NCI-H1417 treated with DMSO at 0.1 percent for 48 hours (cell line): ENCODE measurements around the gene RASSF1.

Experiments
- DNase-seq: peaks from one replicate; lab custom pipeline; 2025; lab: John Stamatoyannopoulos, UW

RASSF1 gene, protein sequence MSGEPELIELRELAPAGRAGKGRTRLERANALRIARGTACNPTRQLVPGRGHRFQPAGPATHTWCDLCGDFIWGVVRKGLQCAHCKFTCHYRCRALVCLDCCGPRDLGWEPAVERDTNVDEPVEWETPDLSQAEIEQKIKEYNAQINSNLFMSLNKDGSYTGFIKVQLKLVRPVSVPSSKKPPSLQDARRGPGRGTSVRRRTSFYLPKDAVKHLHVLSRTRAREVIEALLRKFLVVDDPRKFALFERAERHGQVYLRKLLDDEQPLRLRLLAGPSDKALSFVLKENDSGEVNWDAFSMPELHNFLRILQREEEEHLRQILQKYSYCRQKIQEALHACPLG

DNA sequence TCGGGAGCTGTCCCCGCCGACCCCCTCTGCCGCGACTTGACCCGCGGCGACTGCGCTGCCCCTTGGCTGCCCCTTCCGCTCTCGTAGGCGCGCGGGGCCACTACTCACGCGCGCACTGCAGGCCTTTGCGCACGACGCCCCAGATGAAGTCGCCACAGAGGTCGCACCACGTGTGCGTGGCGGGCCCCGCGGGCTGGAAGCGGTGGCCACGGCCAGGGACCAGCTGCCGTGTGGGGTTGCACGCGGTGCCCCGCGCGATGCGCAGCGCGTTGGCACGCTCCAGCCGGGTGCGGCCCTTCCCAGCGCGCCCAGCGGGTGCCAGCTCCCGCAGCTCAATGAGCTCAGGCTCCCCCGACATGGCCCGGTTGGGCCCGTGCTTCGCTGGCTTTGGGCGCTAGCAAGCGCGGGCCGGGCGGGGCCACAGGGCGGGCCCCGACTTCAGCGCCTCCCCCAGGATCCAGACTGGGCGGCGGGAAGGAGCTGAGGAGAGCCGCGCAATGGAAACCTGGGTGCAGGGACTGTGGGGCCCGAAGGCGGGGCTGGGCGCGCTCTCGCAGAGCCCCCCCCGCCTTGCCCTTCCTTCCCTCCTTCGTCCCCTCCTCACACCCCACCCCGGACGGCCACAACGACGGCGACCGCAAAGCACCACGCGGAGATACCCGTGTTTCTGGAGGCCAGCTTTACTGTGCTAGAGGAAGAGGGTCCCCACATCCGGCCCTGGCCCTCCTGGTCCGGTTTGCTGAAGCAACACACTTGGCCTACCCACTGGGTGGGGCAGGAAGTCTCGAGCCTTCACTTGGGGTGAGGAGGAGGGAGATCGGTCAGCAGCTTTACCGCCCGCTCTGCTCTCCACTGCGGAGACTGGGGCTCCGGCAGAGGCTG, at the start of gene RASSF1:
Gene RASSF1, minus strand, starts transcription at position 389 of the 882 bp plus-strand sequence. Its CDS starts 31 bp downstream, at position 358.
- no peak for DNase-seq

DNA sequence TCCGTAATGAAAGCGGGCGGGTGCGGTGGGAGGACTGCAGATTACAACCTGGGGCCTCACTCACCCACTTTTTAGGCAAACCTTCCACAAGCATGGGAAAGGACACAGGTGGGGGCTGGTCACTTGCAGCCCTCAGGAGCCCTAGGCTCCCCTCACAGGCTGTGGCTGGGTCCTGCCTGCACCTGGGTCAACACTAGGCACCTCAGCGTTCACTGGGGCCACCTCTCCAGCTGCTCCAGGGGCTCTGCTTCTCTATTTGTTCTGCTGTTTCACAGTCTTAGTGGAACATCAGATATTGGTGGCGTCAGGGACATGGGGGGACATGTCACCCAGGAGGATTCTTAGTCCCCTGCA, 48.8 kb upstream of the RASSF1 start:
- DNase-seq: no peak

DNA sequence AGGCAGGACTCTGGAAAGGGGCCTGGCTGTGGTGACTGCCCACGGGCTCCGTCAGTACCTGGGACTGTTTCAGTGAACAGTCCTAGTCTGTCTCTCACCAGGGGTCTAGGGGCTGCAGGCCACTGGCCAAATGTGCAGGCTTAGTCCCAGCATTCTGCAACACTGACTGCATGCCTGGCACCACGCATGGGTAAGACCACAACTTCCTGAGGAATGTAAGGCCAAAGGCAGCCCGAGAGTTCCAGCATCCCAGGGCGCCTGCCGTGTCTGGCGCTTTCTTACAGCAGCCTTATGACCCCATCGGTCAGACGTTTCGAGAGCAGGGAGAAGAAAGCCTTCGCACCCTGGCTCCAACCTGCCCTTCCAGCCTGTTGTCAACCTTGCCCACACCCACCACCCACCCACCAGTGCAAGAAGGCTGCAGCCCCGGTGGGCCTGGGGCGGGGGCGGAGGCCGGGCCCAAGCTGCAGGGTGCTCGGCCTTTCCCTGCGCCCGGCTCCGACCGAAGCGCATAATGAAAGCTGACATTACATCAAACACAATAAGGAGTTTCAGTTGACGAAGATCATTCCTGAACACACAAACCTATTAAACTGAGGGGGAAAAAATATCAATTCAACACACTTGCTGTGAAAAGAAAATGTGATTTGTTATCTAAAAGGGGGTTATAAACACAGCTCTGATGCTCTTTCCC, 48.2 kb upstream of the RASSF1 start:
- no peak for DNase-seq

DNA sequence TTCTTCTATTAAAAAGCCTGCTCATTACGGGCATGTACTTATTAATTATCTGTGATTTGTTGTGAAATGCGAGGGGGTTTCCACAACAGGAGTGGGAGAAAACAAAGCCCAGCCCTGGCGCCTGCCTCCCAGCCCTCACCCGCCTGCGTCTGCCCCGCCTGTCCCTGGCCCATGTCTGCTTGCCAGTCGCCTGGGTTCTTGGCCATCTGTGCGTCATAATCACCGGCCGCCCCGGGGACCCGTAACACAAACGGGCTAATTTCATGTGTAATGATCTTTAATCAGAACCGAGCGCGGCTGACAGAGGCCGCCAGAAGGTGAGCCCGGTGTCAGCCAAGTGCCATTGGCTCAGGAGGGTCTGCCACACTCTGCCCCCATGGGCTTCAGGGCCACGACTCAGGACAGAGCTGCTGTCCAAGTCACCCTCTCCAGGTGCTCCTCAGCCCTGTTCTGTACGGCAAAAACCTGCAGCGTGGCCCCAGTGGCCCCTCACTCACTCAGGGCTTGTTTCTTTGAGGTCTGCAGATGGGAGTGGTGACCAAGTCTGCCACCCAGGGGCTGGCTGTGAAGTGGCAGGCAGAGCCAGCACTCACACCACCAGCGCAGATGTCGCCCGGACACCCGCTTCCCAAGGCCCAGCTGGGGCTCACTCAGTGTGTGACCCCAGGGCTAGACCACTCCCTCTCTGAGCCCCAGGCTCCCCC, 47.5 kb upstream of the RASSF1 start:
- DNase-seq: no peak

DNA sequence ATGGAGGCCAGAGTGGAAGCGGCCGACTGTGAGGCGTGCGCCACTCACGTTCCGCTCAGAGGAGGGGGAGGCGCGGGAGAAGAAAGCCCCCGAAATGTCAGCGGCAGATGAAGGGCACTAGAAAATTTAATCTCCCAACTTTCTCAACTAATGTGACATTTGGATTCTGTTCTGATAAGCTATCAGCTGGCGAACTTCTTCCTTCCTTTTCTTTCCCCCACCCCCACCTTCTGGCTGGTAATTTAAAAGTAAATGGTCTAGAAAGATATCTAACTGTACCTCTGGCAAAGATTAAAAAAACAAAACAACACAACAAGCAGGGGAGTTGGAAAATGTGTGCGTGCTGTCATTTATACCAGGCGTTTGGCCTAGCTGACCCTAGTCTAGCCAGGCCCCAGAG, 45.1 kb upstream of the RASSF1 start:
- no peak for DNase-seq

DNA sequence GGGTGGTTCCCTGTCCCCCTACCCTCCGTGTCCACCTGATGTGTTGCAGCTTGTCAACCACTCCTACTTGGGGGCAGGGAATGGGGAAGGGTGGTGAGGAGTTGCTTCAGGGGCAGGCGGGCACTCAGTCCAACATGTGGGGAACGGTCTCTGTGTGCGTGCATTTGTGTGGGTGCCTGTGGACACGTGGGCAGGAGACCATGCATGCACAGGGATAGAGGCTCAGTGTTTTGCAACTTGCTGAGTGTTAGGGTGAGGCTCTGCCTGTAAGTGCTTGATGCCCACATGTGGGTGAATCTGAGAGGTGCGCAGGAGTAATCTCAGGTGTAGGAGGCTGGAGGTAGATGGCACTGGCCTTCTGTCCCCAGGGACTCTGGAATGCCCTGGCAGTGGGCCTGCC, 43.1 kb upstream of the RASSF1 start:
- no peak for DNase-seq

DNA sequence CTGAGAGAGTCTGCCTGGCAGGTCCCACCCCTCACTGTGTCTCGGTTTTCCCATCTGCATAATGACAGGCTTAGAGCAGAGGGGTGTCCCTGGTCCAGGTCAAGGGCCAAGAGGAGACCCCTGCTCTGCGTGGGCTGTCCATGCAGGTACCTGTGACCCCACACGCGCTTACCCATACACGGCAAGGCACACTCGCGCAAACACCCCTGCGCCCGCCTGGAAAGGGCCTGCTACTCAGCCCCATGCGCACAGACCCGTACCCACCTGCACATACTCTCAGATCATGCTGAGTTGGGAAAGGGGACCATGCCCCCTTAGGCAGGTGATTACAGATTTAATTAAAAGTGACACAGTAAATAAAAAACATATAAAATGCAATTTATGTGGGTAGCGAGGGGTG, 42.1 kb upstream of the RASSF1 start:
- no peak for DNase-seq

DNA sequence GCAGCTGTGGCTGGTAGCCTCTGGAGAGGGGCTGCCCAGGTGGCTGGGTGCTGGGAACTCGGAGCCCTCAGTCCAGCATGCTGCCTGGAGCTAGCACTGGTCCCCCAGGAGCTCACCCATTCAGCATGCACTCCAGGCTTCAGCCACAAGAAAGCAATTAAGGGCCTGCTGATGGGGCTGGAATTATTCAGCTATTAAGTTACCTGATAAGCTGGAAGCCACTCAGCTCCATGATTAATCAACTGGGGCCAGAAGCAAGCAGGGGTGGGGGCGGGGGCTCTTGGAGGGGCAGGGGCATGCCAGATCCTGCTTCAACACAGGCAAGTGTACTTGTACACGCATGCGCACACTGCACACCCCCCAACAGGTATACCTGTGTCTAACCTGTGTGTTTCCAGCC, 40.7 kb upstream of the RASSF1 start:
- DNase-seq: peak; percentile 37

DNA sequence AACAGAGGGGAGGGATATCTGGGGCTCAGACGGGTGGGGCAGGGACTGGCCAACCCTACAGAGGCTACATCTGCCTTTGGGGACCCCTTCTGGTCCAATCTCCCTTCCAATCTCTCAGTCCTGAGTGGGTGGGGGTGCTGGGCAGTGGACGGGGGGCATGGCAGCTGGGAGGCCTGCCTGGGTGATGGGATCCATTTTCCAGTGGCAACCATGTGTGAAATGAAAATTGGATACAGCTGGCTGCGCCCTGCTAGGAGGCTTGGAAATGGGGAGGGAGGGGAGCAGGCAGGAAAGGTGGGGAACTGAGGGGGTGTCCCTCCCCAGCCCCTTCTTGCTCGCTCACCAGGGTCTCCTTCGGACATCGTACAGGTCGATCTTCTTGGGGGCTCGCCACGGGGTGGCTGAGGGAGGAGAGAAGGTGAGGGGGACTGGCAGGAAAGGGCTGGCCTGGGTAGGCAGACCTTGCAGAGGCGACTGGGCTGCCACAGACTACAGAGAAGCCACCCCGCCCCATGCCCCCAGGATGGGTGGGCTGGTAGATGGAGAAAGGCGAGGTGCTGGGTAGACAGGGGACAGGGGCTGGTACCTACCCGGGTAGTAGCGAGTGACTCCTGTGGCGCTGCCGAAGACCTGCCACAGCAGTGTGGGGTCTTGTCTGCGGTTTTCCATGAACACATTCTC, 39.9 kb upstream of the RASSF1 start:
- DNase-seq: no peak

DNA sequence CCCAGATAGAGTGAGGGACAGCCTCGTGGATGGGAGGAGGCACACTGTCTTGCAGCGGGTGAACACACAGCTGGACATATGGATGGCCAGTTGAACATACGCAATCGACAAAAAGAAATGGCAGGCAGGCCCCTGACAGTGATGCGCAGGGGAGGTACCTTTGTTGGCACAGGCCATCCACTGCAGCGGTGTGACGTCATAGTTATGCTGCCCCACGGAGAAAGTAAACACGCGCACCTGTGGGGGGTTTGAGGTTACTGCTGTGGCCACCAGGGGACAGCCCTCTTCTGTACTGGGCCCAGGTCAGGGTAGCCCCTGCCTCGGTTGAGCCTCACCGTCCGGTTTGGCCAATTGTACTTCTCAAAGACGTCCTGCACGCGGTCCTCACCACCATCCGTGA, 38.1 kb upstream of the RASSF1 start:
- no peak for DNase-seq

DNA sequence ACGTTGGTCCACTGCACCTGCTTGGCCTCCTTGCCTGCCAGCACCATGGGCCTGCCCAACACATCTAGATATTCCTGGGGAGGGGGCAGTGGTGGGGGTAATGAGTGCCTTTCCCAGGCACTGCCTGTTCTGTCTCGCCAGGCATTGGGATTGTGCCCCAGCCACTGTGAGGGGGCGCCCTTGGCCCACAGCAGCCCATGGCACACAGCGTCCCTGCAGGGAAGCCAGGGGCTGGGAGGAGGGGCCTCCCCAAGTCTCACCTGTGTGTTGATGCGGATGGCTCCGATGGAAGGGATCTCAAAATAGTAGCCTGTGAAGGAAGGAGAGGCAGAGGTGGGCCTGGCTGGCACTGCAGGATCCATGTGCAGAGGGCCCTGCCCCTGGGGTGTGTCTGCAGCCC, 37.4 kb upstream of the RASSF1 start:
- no peak for DNase-seq

DNA sequence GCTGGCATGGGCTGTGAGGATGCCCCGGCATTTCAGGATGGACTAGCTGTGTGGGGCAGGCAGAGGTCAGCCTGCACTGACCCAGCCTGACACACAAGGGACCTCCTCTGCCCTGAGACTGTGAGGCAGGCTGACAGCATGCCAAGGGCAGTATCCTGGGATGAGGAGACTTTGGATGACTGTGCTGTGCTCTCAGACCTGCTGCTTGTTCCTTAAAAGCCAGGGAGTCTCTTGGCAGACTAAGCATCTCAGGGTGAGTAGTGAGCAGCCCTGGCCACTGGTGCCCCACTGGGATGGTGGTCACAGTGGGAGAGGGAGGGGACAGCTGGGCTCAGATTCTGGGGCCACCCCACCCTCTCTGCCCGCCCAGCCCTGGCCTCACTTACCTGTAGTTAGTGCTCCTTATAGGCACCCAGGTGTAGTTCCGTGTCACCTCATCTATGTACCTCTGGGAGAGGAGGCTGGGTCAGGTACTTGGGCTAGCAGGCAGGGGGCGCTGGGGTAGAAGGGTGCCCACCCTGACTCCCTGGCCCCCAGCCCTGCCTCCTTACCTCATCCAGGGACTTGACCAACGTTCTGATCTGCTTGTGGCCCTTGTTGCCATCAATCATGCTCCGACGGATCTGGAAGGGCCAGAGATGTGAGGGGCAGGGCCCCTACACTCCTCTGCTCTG, 34.8 kb upstream of the RASSF1 start:
- no peak for DNase-seq

DNA sequence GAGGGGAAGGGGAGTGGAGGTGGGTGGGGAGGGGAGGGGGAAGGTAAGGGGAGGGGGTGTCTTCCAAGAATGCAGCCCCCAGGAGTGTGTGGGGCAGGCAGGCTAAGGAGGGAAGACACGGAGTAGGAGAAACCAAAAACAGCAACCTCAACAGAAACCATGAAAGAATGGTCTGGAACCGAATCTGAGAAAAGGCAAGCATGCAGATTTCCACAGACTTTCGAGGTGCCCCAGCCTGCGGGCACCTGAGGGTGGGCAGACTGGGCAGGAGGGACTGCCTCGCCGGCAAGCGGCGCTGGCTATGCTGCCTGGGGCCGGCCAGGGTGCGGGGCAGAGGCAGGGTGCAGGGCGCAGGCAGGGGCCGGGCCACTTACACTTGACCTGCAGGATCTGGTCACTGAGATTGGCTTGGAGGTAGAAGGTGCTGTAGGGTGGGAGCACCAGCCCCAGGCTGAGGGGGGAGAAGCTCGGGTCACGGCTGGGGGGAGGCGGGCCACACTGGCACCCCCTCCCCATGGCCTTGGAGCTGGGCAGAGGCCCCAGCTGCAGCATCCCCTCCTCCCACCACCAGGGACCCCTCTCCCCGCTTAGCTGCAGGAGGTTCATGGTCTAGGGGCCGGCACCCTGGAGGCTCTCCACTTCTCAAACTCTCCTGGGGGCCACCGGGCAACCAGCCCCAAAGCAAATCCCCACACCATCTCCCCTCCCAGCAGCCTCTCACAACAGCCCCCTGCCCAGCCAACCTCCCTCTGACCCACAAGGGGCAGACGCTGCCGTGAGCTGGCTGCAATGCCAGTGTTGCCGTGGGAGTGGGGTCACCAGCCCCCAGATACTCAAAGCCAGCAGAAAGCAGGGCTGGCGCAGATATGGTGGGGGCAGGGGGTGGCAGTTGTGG, 34.0 kb upstream of the RASSF1 start:
- no peak for DNase-seq

DNA sequence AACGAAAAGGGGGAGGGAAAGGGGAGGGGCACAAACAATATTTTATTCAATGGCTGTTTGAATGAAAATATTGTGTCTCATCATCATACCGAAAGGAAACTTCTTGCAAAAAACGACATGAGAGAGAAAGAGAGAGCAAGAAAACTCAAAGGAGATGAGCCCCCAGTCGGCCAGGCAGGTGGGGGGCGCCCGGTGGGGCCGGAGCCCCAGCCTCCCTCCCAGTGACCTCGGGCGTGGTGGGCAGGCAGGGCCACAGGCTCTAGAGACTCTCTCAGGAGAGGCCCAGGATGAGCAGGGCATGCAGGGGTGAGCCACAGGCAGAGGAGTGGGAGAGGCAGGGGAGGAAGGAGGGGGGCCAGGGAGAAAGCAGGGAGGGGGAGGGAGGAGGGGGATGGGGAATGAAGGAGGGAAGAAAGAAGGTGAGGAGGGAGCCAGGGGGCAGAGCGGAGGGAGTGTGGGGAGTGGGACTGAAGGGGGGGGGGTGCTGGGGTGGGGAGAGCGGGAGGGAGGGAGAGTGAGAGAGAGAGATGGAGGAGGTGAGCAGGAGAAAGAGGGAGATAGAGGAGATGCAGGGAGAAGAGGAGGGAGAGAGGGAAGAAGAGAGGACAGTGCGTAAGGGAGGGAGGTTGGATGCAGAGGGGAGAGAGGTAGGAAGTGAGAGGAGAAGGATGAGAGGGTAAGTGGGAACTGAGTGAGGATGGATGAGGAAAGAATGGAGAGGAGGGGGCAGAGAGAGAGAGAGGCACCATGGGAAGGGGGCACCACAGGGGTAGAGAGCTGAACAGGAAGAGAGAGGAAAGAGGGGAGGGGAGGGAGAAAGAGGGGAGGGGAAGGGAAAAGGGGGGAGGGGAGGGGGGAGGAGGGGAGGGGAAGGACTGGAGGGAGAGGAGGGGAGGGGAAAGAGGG, 32.8 kb upstream of the RASSF1 start:
- no peak for DNase-seq

DNA sequence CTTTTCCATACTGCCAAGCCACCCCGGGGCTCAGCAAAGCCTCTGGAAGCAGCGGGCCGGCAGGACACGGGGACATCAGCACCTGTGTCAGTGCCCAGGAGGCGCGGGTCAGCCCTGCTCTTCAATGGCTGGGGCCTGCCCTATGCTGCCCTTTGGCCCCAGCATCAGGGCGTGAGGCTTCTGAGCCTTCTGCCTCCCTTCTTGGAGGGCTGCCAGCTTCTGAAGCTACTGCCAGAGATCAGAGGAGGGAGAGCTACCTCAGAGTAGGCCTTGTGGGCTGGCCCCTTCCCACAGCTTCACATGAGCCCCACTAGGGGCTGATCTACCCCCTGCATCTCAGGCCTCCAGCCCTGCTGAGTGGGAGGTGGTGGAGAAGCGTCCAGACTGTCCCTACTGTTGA, 31.7 kb upstream of the RASSF1 start:
- no peak for DNase-seq

DNA sequence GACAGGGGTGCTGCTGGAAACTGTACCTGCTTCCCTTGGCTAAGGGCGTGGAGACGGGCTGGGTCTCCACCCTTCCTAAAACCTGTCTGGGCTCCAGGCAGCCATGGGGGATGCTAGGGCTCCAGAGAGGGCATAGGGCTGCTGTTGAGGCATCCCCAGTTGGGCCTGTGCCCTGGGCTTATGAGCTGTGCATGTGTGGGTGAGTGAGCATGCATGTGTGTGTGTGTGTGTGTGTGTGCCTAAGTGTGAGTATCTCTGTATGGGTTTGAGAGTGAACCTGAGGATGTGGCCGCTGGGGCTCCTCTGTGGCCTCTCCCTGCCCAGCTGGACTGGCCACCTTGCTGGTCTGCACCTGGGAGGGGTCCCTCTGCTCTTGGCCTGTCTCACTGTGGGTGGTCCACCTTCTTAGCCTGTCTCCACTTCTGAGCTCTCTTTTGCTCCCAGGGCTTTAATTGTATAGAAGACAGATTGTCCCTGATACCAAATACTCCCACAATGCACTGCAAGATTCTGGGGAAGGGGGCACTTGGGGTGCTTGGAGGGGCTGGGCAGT, 30.6 kb upstream of the RASSF1 start:
- DNase-seq: no peak

DNA sequence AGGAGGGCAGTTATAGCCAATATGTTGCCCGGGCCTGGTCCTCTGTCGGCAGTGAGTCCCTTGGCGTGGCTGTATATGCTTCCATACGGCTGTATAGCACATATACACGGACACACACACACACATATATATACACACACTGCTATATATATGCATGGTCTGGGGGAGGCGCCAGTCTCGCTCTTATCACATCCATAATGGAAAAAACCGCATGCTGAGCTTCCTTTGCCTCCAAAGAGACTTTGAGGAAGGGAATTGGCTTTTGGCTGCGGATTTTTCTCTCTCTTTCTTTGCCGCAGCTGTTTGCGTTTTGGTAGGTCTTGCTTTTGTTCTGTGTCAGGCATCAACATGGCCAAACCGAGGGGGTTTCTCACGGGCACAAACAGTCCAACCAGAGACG, 30.0 kb upstream of the RASSF1 start:
- no peak for DNase-seq

DNA sequence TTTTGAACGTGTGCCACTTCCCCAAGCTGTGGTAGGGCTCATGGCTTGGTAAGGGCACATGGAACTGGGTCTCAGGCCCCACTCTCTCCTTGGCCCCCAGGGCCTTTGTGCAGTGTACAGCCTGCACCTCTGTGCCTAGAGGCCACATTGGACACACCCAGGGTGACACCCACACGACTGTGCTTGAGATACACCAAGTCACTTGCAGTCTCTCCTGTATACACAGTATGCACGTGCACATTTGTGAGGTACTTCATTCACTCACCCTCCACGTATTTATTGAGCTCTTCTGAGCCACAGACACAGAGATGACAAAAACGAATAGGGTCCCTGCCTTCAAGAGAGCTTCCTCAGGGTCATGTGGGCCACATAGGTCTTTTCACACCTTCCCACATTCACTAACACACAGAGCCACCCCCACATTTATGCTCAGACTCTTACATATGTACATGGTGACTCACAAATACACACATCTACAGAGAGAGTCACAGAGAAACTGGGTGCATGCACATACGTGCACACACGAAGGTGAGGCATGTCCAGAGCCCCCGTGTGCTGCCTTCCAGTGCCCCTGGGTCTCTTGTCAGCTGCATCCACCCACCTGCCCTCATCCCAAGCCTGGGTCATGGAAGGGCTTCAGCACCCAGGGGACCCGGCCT, 28.5 kb upstream of the RASSF1 start:
- DNase-seq: no peak
